Mesenchymal stem cell (in vitro differentiated cells and primary cell): ENCODE results near the gene VPS39.

Experiments
- DNase-seq: peaks from one replicate; pipeline ENCODE4 v3.0.0-alpha.2; 2013
- H2AFZ ChIP-seq: one replicate; pipeline ENCODE4 v1.6.1; 2013; ENCODE audit warnings: low read depth, mild to moderate bottlenecking, control low read depth, inconsistent platforms, low read length, moderate library complexity
- H2AK5ac ChIP-seq: 2 replicates; pipeline ENCODE4 v1.6.1; 2013; ENCODE audit warnings: low read length, moderate library complexity, mild to moderate bottlenecking, inconsistent platforms; ENCODE audit not compliant: severe bottlenecking
- H2BK120ac ChIP-seq: one replicate; pipeline ENCODE4 v1.6.1; 2013; ENCODE audit warnings: low read depth, mild to moderate bottlenecking, inconsistent platforms, low read length, moderate library complexity
- H2BK12ac ChIP-seq, 2 experiments: one replicate each; pipeline ENCODE4 v1.6.1; 2013; ENCODE audit warnings: inconsistent platforms in 2 of 2, low read length in 2 of 2, mild to moderate bottlenecking in 2 of 2, moderate library complexity in 2 of 2, control low read depth in 1 of 2
- H2BK15ac ChIP-seq: one replicate; pipeline ENCODE4 v1.6.1; 2013; ENCODE audit warnings: mild to moderate bottlenecking, low read depth, inconsistent platforms; ENCODE audit not compliant: poor library complexity, severe bottlenecking
- H2BK5ac ChIP-seq: 2 replicates; pipeline ENCODE4 v1.6.1; 2013; ENCODE audit warnings: low read depth, mild to moderate bottlenecking, low read length, control low read depth, inconsistent platforms; ENCODE audit not compliant: poor library complexity, severe bottlenecking
- H3K14ac ChIP-seq, 2 experiments: one replicate each; pipeline ENCODE4 v1.6.1; 2013; ENCODE audit warnings: inconsistent platforms in 2 of 2, low read length in 2 of 2, control low read depth in 1 of 2, mild to moderate bottlenecking in 1 of 2, moderate library complexity in 1 of 2
- H3K18ac ChIP-seq, 2 experiments: one replicate each; pipeline ENCODE4 v1.6.1; 2013; ENCODE audit warnings: inconsistent platforms in 2 of 2, low read length in 2 of 2, control low read depth in 1 of 2, low read depth in 1 of 2, mild to moderate bottlenecking in 1 of 2
- H3K23ac ChIP-seq, 2 experiments: one replicate each; pipeline ENCODE4 v1.6.1; 2013; ENCODE audit warnings: inconsistent platforms in 2 of 2, low read length in 2 of 2, mild to moderate bottlenecking in 2 of 2, moderate library complexity in 2 of 2, control low read depth in 1 of 2
- H3K27ac ChIP-seq: 2 replicates; pipeline ENCODE4 v1.5.1; 2013; ENCODE audit warnings: mild to moderate bottlenecking, moderate library complexity, low read length, control low read depth, inconsistent platforms; ENCODE audit not compliant: poor library complexity, severe bottlenecking
- H3K27me3 ChIP-seq, 2 experiments: 2 replicates each; pipeline versions ENCODE4 v1.6.1 to v1.7.0; 2013; ENCODE audit warnings: low read length in 2 of 2, mild to moderate bottlenecking in 2 of 2, moderate library complexity in 2 of 2, control low read depth in 1 of 2, inconsistent platforms in 1 of 2; ENCODE audit not compliant: control insufficient read depth in 1 of 2, insufficient read depth in 1 of 2
- H3K36me3 ChIP-seq, 2 experiments: 2 replicates each; pipeline versions ENCODE4 v1.6.1 to v1.7.0; 2013; ENCODE audit warnings: low read length in 2 of 2, control low read depth in 1 of 2, inconsistent platforms in 1 of 2, low read depth in 1 of 2, mild to moderate bottlenecking in 1 of 2; ENCODE audit not compliant: insufficient read depth in 2 of 2, control insufficient read depth in 1 of 2
- H3K4ac ChIP-seq, 2 experiments: one replicate each; pipeline ENCODE4 v1.6.1; 2013; ENCODE audit warnings: inconsistent platforms in 2 of 2, low read length in 2 of 2, mild to moderate bottlenecking in 2 of 2, moderate library complexity in 2 of 2, control low read depth in 1 of 2, low read depth in 1 of 2
- H3K4me1 ChIP-seq: 2 replicates; pipeline ENCODE4 v1.6.1; 2013; ENCODE audit warnings: low read depth, low read length, control low read depth; ENCODE audit not compliant: control insufficient read depth, insufficient read depth
- H3K4me2 ChIP-seq: 2 replicates; pipeline ENCODE4 v1.6.1; 2013; ENCODE audit warnings: low read length, mild to moderate bottlenecking, inconsistent platforms; ENCODE audit not compliant: poor library complexity, severe bottlenecking
- H3K4me3 ChIP-seq, 2 experiments: 2 replicates each; pipeline versions ENCODE4 v1.5.1 to v1.7.0; 2013; ENCODE audit warnings: low read length in 2 of 2, mild to moderate bottlenecking in 2 of 2, control low read depth in 1 of 2, low read depth in 1 of 2; ENCODE audit not compliant: insufficient read depth in 1 of 2
- H3K79me1 ChIP-seq: replicated peaks from 2 replicates; pipeline ENCODE4 v1.6.1; 2013; ENCODE audit warnings: mild to moderate bottlenecking, control low read depth, low read length, inconsistent platforms; ENCODE audit not compliant: poor library complexity, severe bottlenecking
- H3K9ac ChIP-seq: 2 replicates; pipeline ENCODE4 v1.7.0; 2013; ENCODE audit warnings: mild to moderate bottlenecking, low read length, moderate library complexity
- H3K9me3 ChIP-seq: 2 replicates; pipeline ENCODE4 v1.7.0; 2013; ENCODE audit warnings: mild to moderate bottlenecking, low read length; ENCODE audit not compliant: control insufficient read depth
- H4K8ac ChIP-seq: one replicate; pipeline ENCODE4 v1.6.1; 2013; ENCODE audit warnings: inconsistent platforms, mild to moderate bottlenecking, low read length, moderate library complexity
- H4K91ac ChIP-seq: one replicate; pipeline ENCODE4 v1.6.1; 2013; ENCODE audit warnings: mild to moderate bottlenecking, low read length, inconsistent platforms
- WGBS: methylation state at CpG from one replicate; pipeline ENCODE4 v1.1.7; 2013; ENCODE audit warnings: mixed read lengths; 5-methylcytosine and 5-hydroxymethylcytosine counted together

Gene VPS39

GRCh38 chr15:42121682-42122081 is 86.4 kb downstream of the VPS39 start:
- no peak overlapping the region for H2AK5ac ChIP-seq
- H4K8ac ChIP-seq = no peak overlapping the region
- H3K14ac ChIP-seq = no peak overlapping the region
- no peaks in the 10 kb centered on the region for H3K36me3 ChIP-seq
- H4K91ac ChIP-seq = no peak overlapping the region
- no peaks in the 10 kb centered on the region for H3K4me1 ChIP-seq
- no peak overlapping the region for H3K9ac ChIP-seq
- H2BK12ac ChIP-seq = no peak overlapping the region
- H3K27me3 ChIP-seq = peaks cover 48 to 65% of the 10 kb centered on the region in 2 experiments
- H3K79me1 ChIP-seq = no peaks in the 10 kb centered on the region
- H3K27ac ChIP-seq = no peak overlapping the region
- no peak overlapping the region for H3K18ac ChIP-seq
- H3K4me2 ChIP-seq = no peak overlapping the region
- H2BK120ac ChIP-seq = no peak overlapping the region
- no peak overlapping the region for H3K4me3 ChIP-seq
- no peak for DNase-seq
- no peak overlapping the region for H2BK5ac ChIP-seq
- WGBS = 52% methylated on average over 2 of the region's 2 CpGs
- H3K9me3 ChIP-seq = no peaks in the 10 kb centered on the region
- H2BK15ac ChIP-seq = no peak overlapping the region
- no peak overlapping the region for H2AFZ ChIP-seq
- no peak overlapping the region for H3K4ac ChIP-seq
- no peak overlapping the region for H3K23ac ChIP-seq

DNA sequence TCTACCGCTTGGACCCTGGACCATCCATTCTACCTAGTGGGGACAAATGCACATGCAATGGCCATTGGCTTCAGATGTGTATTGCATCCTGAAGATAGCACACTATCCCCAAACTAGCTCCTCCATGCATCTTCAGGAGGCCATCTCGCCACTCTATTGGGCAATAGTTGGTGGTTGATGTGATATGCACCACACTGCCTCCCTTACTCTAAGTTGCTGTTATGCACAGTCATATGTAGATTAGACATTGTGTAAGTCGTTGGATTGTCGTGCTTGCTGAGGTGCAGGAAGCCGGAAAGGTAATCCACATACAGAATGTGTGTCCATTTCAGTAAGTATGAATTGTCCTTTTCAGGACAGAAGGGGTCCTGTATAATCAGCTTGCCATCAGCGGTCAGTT is 87.1 kb downstream of the VPS39 start:
- no peak overlapping the region for H2AFZ ChIP-seq
- no peak overlapping the region for H2BK12ac ChIP-seq
- H3K4me2 ChIP-seq = no peak overlapping the region
- H3K18ac ChIP-seq = no peak overlapping the region
- no peak overlapping the region for H4K8ac ChIP-seq
- H4K91ac ChIP-seq = no peak overlapping the region
- no peak overlapping the region for H3K23ac ChIP-seq
- H3K9ac ChIP-seq = no peak overlapping the region
- H3K36me3 ChIP-seq = no peaks in the 10 kb centered on the region
- no peaks in the 10 kb centered on the region for H3K4me1 ChIP-seq
- H3K4ac ChIP-seq = no peak overlapping the region
- no peak overlapping the region for H3K4me3 ChIP-seq
- no peak overlapping the region for H3K14ac ChIP-seq
- no peaks in the 10 kb centered on the region for H3K9me3 ChIP-seq
- H2BK120ac ChIP-seq = no peak overlapping the region
- H3K79me1 ChIP-seq = no peaks in the 10 kb centered on the region
- no peak overlapping the region for H2BK15ac ChIP-seq
- 92% methylated on average over 6 of the region's 6 CpGs for whole genome bisulfite sequencing
- no peak overlapping the region for H2AK5ac ChIP-seq
- H3K27me3 ChIP-seq = peaks cover 48 to 64% of the 10 kb centered on the region in 2 experiments
- H2BK5ac ChIP-seq = no peak overlapping the region
- no peak overlapping the region for H3K27ac ChIP-seq
- no peak for DNase-seq

- H4K91ac ChIP-seq = no peak overlapping the region
- H2BK5ac ChIP-seq = no peak overlapping the region
- H4K8ac ChIP-seq = no peak overlapping the region
- H3K9ac ChIP-seq = no peak overlapping the region
- no peak overlapping the region for H3K23ac ChIP-seq
- no peak overlapping the region for H3K4ac ChIP-seq
- H3K9me3 ChIP-seq = no peaks in the 10 kb centered on the region
- H3K79me1 ChIP-seq = no peaks in the 10 kb centered on the region
- WGBS = 91% methylated on average over 1 of the region's 1 CpG
- peaks cover 48 to 57% of the 10 kb centered on the region in 2 experiments for H3K27me3 ChIP-seq
- no peak overlapping the region for H2AFZ ChIP-seq
- H3K36me3 ChIP-seq = no peaks in the 10 kb centered on the region
- no peak overlapping the region for H3K27ac ChIP-seq
- H2BK120ac ChIP-seq = no peak overlapping the region
- no peak for DNase-seq
- no peak overlapping the region for H2BK15ac ChIP-seq
- no peaks in the 10 kb centered on the region for H3K4me1 ChIP-seq
- H3K4me2 ChIP-seq = no peak overlapping the region
- H3K18ac ChIP-seq = no peak overlapping the region
- no peak overlapping the region for H2AK5ac ChIP-seq
- no peak overlapping the region for H3K4me3 ChIP-seq
- H2BK12ac ChIP-seq = no peak overlapping the region
- no peak overlapping the region for H3K14ac ChIP-seq
Measured at GRCh38 chr15:42120285-42120684, 87.8 kb downstream of the VPS39 start.

GRCh38 chr15:42119446-42119760 is 88.7 kb downstream of the VPS39 start:
- H2BK15ac ChIP-seq = no peak overlapping the region
- peaks cover 48 to 60% of the 10 kb centered on the region in 2 experiments for H3K27me3 ChIP-seq
- H2BK5ac ChIP-seq = no peak overlapping the region
- no peaks in the 10 kb centered on the region for H3K9me3 ChIP-seq
- H2AK5ac ChIP-seq = no peak overlapping the region
- no peak overlapping the region for H4K91ac ChIP-seq
- H3K18ac ChIP-seq = no peak overlapping the region
- no peak for DNase-seq
- no peak overlapping the region for H3K23ac ChIP-seq
- H3K4me3 ChIP-seq = no peak overlapping the region
- H3K79me1 ChIP-seq = no peaks in the 10 kb centered on the region
- H3K4me1 ChIP-seq = no peaks in the 10 kb centered on the region
- H3K4me2 ChIP-seq = no peak overlapping the region
- no peak overlapping the region for H3K4ac ChIP-seq
- H2BK12ac ChIP-seq = no peak overlapping the region
- H2BK120ac ChIP-seq = no peak overlapping the region
- no peak overlapping the region for H4K8ac ChIP-seq
- WGBS = 56% methylated on average over 5 of the region's 5 CpGs
- H3K9ac ChIP-seq = no peak overlapping the region
- H3K36me3 ChIP-seq = no peaks in the 10 kb centered on the region
- H3K14ac ChIP-seq = no peak overlapping the region
- no peak overlapping the region for H3K27ac ChIP-seq
- H2AFZ ChIP-seq = no peak overlapping the region
